ENCODE measurements around the gene PTPRT.

Gene PTPRT

GRCh38 chr20:42701948-42702347, 487.8 kb downstream of the PTPRT start:
- no peak overlapping the region for H3K9ac ChIP-seq (ENCODE audit: low read length)
- WGBS = 79% methylated on average over 4 of the region's 4 CpGs
- H3K18ac ChIP-seq (ENCODE audit: low read depth in 1 of 2, low read length in 2 of 2) = no peak overlapping the region
- no peak overlapping the region for H2AK5ac ChIP-seq (ENCODE audit: low read length, severe bottlenecking)
- H3K9me3 ChIP-seq (ENCODE audit: control insufficient read depth, low read length) = peaks cover 15% of the 10 kb centered on the region
- no peak overlapping the region for H3K14ac ChIP-seq (ENCODE audit: low read length in 2 of 2)
- no peak overlapping the region for H2BK12ac ChIP-seq (ENCODE audit: low read length in 2 of 2)
- DNase-seq = no peak
- no peak overlapping the region for H2BK15ac ChIP-seq (ENCODE audit: low read depth, poor library complexity, severe bottlenecking)
- no peak overlapping the region for H3K4ac ChIP-seq (ENCODE audit: low read depth in 1 of 2, low read length in 2 of 2)
- H3K36me3 ChIP-seq (ENCODE audit: control insufficient read depth in 1 of 2, insufficient read depth in 2 of 2, low read depth in 1 of 2, low read length in 2 of 2) = no peaks in the 10 kb centered on the region
- no peaks in the 10 kb centered on the region for H3K27me3 ChIP-seq (ENCODE audit: control insufficient read depth in 1 of 2, insufficient read depth in 1 of 2, low read length in 2 of 2)
- H3K79me1 ChIP-seq (replicated peaks; ENCODE audit: low read length, poor library complexity, severe bottlenecking) = no peaks in the 10 kb centered on the region
- H3K4me2 ChIP-seq (ENCODE audit: low read length, poor library complexity, severe bottlenecking) = no peak overlapping the region
- no peak overlapping the region for H4K8ac ChIP-seq (ENCODE audit: low read length)
- no peak overlapping the region for H3K4me3 ChIP-seq (ENCODE audit: insufficient read depth in 1 of 2, low read depth in 1 of 2, low read length in 2 of 2)
- no peak overlapping the region for H2AFZ ChIP-seq (ENCODE audit: low read depth, low read length)
- H2BK5ac ChIP-seq (ENCODE audit: low read depth, low read length, poor library complexity, severe bottlenecking) = no peak overlapping the region
- no peaks in the 10 kb centered on the region for H3K4me1 ChIP-seq (ENCODE audit: control insufficient read depth, insufficient read depth, low read depth, low read length)
- H2BK120ac ChIP-seq (ENCODE audit: low read depth, low read length) = no peak overlapping the region
- no peak overlapping the region for H3K23ac ChIP-seq (ENCODE audit: low read length in 2 of 2)
- H4K91ac ChIP-seq (ENCODE audit: low read length) = no peak overlapping the region
- H3K27ac ChIP-seq (ENCODE audit: low read length, poor library complexity, severe bottlenecking) = no peak overlapping the region

GRCh38 chr20:42700372-42700771, 489.3 kb downstream of the PTPRT start:
- H3K36me3 ChIP-seq (ENCODE audit: control insufficient read depth in 1 of 2, insufficient read depth in 2 of 2, low read depth in 1 of 2, low read length in 2 of 2) = no peaks in the 10 kb centered on the region
- no peak overlapping the region for H4K91ac ChIP-seq (ENCODE audit: low read length)
- no peak overlapping the region for H2BK15ac ChIP-seq (ENCODE audit: low read depth, poor library complexity, severe bottlenecking)
- no peak overlapping the region for H3K27ac ChIP-seq (ENCODE audit: low read length, poor library complexity, severe bottlenecking)
- no peak overlapping the region for H2BK5ac ChIP-seq (ENCODE audit: low read depth, low read length, poor library complexity, severe bottlenecking)
- no peak overlapping the region for H3K23ac ChIP-seq (ENCODE audit: low read length in 2 of 2)
- H2AFZ ChIP-seq (ENCODE audit: low read depth, low read length) = no peak overlapping the region
- H2BK120ac ChIP-seq (ENCODE audit: low read depth, low read length) = no peak overlapping the region
- H4K8ac ChIP-seq (ENCODE audit: low read length) = no peak overlapping the region
- no peak for DNase-seq
- peaks cover 15% of the 10 kb centered on the region for H3K9me3 ChIP-seq (ENCODE audit: control insufficient read depth, low read length)
- H3K9ac ChIP-seq (ENCODE audit: low read length) = no peak overlapping the region
- no peak overlapping the region for H2AK5ac ChIP-seq (ENCODE audit: low read length, severe bottlenecking)
- H3K4me3 ChIP-seq (ENCODE audit: insufficient read depth in 1 of 2, low read depth in 1 of 2, low read length in 2 of 2) = no peak overlapping the region
- WGBS = 77% methylated on average over 8 of the region's 8 CpGs
- no peaks in the 10 kb centered on the region for H3K27me3 ChIP-seq (ENCODE audit: control insufficient read depth in 1 of 2, insufficient read depth in 1 of 2, low read length in 2 of 2)
- no peaks in the 10 kb centered on the region for H3K79me1 ChIP-seq (replicated peaks; ENCODE audit: low read length, poor library complexity, severe bottlenecking)
- H3K18ac ChIP-seq (ENCODE audit: low read depth in 1 of 2, low read length in 2 of 2) = no peak overlapping the region
- H3K14ac ChIP-seq (ENCODE audit: low read length in 2 of 2) = no peak overlapping the region
- no peak overlapping the region for H3K4me2 ChIP-seq (ENCODE audit: low read length, poor library complexity, severe bottlenecking)
- H2BK12ac ChIP-seq (ENCODE audit: low read length in 2 of 2) = no peak overlapping the region
- no peaks in the 10 kb centered on the region for H3K4me1 ChIP-seq (ENCODE audit: control insufficient read depth, insufficient read depth, low read depth, low read length)
- no peak overlapping the region for H3K4ac ChIP-seq (ENCODE audit: low read depth in 1 of 2, low read length in 2 of 2)

- WGBS = 79% methylated on average over 3 of the region's 3 CpGs
Observed at GRCh38 chr20:42697962-42698361, 491.7 kb downstream of the PTPRT start.

GRCh38 chr20:42690842-42691437, 498.8 kb downstream of the PTPRT start:
- Histone ChIP-seq H2BK5ac (ENCODE audit: low read depth, low read length, poor library complexity, severe bottlenecking) (no peak overlapping the region), H3K23ac (ENCODE audit: low read length in 2 of 2) (no peak overlapping the region), H3K4ac (ENCODE audit: low read depth in 1 of 2, low read length in 2 of 2) (no peak overlapping the region), H4K8ac (ENCODE audit: low read length) (no peak overlapping the region), H3K4me1 (ENCODE audit: control insufficient read depth, insufficient read depth, low read depth, low read length) (no peaks in the 10 kb centered on the region), H2BK12ac (ENCODE audit: low read length in 2 of 2) (no peak overlapping the region), H2BK120ac (ENCODE audit: low read depth, low read length) (no peak overlapping the region), H2BK15ac (ENCODE audit: low read depth, poor library complexity, severe bottlenecking) (no peak overlapping the region), H3K79me1 (replicated peaks; ENCODE audit: low read length, poor library complexity, severe bottlenecking) (no peaks in the 10 kb centered on the region), H3K4me2 (ENCODE audit: low read length, poor library complexity, severe bottlenecking) (no peak overlapping the region), H3K9ac (ENCODE audit: low read length) (no peak overlapping the region), H3K27me3 (ENCODE audit: control insufficient read depth in 1 of 2, insufficient read depth in 1 of 2, low read length in 2 of 2) (no peaks in the 10 kb centered on the region), H3K27ac (ENCODE audit: low read length, poor library complexity, severe bottlenecking) (no peak overlapping the region), H3K18ac (ENCODE audit: low read depth in 1 of 2, low read length in 2 of 2) (no peak overlapping the region), H3K14ac (ENCODE audit: low read length in 2 of 2) (no peak overlapping the region), H2AK5ac (ENCODE audit: low read length, severe bottlenecking) (no peak overlapping the region), H2AFZ (ENCODE audit: low read depth, low read length) (no peak overlapping the region), H4K91ac (ENCODE audit: low read length) (no peak overlapping the region), H3K4me3 (ENCODE audit: insufficient read depth in 1 of 2, low read depth in 1 of 2, low read length in 2 of 2) (no peak overlapping the region), H3K9me3 (ENCODE audit: control insufficient read depth, low read length) (peaks cover 8% of the 10 kb centered on the region), H3K36me3 (ENCODE audit: control insufficient read depth in 1 of 2, insufficient read depth in 2 of 2, low read depth in 1 of 2, low read length in 2 of 2) (no peaks in the 10 kb centered on the region)
- no peak for DNase-seq
- WGBS = 77% methylated on average over 7 of the region's 7 CpGs

More at GRCh38 chr20:42697962-42698361, 491.7 kb downstream of the PTPRT start:
- H3K9me3 ChIP-seq (ENCODE audit: control insufficient read depth, low read length) = peaks cover 2% of the 10 kb centered on the region
- no peaks in the 10 kb centered on the region for H3K4me1 ChIP-seq (ENCODE audit: control insufficient read depth, insufficient read depth, low read depth, low read length)
- DNase-seq = no peak
- H4K8ac ChIP-seq (ENCODE audit: low read length) = no peak overlapping the region
- no peaks in the 10 kb centered on the region for H3K79me1 ChIP-seq (replicated peaks; ENCODE audit: low read length, poor library complexity, severe bottlenecking)
- H2BK5ac ChIP-seq (ENCODE audit: low read depth, low read length, poor library complexity, severe bottlenecking) = no peak overlapping the region
- H3K23ac ChIP-seq (ENCODE audit: low read length in 2 of 2) = no peak overlapping the region
- no peak overlapping the region for H3K4me2 ChIP-seq (ENCODE audit: low read length, poor library complexity, severe bottlenecking)
- H2BK12ac ChIP-seq (ENCODE audit: low read length in 2 of 2) = no peak overlapping the region
- H3K9ac ChIP-seq (ENCODE audit: low read length) = no peak overlapping the region
- H3K27me3 ChIP-seq (ENCODE audit: control insufficient read depth in 1 of 2, insufficient read depth in 1 of 2, low read length in 2 of 2) = no peaks in the 10 kb centered on the region
- H3K14ac ChIP-seq (ENCODE audit: low read length in 2 of 2) = no peak overlapping the region
- no peak overlapping the region for H2AFZ ChIP-seq (ENCODE audit: low read depth, low read length)
- no peak overlapping the region for H3K4ac ChIP-seq (ENCODE audit: low read depth in 1 of 2, low read length in 2 of 2)
- no peak overlapping the region for H2AK5ac ChIP-seq (ENCODE audit: low read length, severe bottlenecking)
- no peak overlapping the region for H4K91ac ChIP-seq (ENCODE audit: low read length)
- H2BK120ac ChIP-seq (ENCODE audit: low read depth, low read length) = no peak overlapping the region
- H2BK15ac ChIP-seq (ENCODE audit: low read depth, poor library complexity, severe bottlenecking) = no peak overlapping the region
- no peak overlapping the region for H3K18ac ChIP-seq (ENCODE audit: low read depth in 1 of 2, low read length in 2 of 2)
- H3K36me3 ChIP-seq (ENCODE audit: control insufficient read depth in 1 of 2, insufficient read depth in 2 of 2, low read depth in 1 of 2, low read length in 2 of 2) = no peaks in the 10 kb centered on the region
- H3K27ac ChIP-seq (ENCODE audit: low read length, poor library complexity, severe bottlenecking) = no peak overlapping the region
- no peak overlapping the region for H3K4me3 ChIP-seq (ENCODE audit: insufficient read depth in 1 of 2, low read depth in 1 of 2, low read length in 2 of 2)
